Measurements from ENCODE around the gene PRKCE. TPM values are rescaled to one million over a fixed set of nuclear protein-coding genes. Genes with fewer than 3 reads are reported as not detected.
A peak's percentile ranks its signal among the peaks of the same experiment; 100 is the strongest.
"Not testable (repeated sequence)": the region's sequence is repeated elsewhere in the genome, so short reads cannot be mapped to it uniquely, and the experiment has no call there.

The PRKCE gene
- total RNA-seq, 1 donor from 2014 or later = 30.5 TPM

DNA sequence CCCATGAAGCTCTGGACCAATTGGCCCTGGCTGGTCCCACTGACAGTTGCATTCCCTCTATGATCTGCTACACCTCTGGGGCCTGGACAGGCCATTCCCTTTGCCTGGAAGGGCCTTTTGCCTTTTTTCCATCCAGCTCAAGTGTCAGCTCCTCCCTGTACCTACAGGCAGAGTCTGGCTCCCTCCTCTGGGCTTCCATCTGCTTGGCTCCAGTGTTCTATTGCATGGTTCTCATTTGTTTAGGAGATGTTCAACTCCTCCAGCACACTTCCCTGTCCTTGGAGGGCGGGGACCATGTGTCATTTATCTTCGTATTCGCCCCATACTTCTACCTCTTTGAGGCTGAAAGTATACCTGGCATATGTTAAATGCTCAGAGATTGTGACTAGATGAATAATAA is 61.1 kb downstream of the PRKCE start:
- intact Hi-C loops (cut with DNase I) = no loop called here
- ATAC-seq = no peak
- no peak for DNase-seq (ENCODE audit: low spot score)

- intact Hi-C loops (cut with DNase I) = no loop called here
- no peak for ATAC-seq
- no peak for DNase-seq (ENCODE audit: low spot score)
Observed at GRCh38 chr2:45713136-45713535, 61.7 kb downstream of the PRKCE start.

GRCh38 chr2:45713591-45713990 is 62.1 kb downstream of the PRKCE start:
- DNase-seq (ENCODE audit: low spot score) = no peak
- ATAC-seq = no peak
- intact Hi-C loops (cut with DNase I) = no loop called here

GRCh38 chr2:45714679-45715078 is 63.2 kb downstream of the PRKCE start:
- intact Hi-C loops (cut with DNase I) = no loop called here
- no peak for DNase-seq (ENCODE audit: low spot score)
- no peak for ATAC-seq

DNA sequence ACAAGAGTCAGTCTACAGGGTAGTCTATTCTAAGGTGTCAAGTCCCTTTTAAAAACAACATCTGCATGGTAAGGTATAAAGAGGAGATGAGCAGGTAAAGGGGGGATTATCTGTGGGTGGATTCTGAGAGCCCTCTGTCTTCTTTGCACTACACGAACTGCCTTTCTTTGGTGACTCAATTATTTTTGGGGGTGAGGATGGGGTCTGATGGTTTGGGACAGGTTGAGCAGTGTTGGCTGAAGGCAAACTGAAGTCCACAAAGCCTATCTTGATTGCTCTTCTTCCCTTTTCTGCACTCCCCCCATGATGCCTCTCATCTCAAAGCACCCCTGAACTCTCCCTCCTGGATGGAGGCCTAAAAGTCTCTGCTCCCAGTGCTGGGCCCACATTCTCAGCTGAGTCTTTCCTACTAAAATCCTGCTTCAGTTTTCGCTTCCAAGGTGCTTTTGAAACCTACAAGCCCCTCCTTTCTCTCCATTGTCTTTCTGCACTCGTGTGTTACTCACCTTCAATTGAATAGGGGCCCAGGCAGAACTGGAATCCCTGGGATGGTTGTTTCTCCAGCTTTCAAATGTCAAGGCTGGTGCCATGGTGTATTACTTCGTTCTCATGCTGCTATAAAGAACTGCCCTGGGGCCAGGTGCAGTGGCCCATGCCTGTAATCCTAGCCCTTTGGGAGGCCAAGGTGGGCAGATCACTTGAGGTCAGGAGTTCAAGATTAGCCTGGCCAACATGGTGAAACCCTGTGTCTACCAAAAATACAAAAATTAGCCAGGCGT is 64.3 kb downstream of the PRKCE start:
- no peak for DNase-seq (ENCODE audit: low spot score)
- ATAC-seq = no peak
- intact Hi-C loops (cut with DNase I) = no loop called here

DNA sequence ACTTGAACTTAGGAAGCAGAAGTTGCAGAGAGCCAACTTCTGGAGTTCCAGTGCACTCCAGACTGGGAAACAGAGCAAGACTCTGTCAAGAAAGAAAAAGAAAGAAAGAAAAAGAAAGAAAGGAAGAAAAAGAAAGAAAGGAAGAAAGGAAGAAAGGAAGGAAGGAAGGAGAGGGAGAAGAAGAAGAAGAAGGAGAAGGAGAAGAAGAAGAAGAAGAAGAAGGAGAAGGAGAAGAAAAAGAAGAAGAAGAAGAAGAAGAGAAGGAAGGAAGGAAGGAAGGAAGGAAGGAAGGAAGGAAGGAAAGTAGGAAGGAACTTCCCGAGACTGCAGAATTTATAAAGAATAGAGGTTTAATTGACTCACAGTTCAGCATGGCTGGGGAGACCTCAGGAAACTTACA is 65.0 kb downstream of the PRKCE start:
- intact Hi-C loops (cut with DNase I); DNase-seq (ENCODE audit: low spot score); ATAC-seq: not testable (repeated sequence)

- ATAC-seq (no peak), DNase-seq (ENCODE audit: low spot score) (no peak)
- intact Hi-C loops (cut with DNase I) = no loop called here
Observed at GRCh38 chr2:45716915-45717314, 65.4 kb downstream of the PRKCE start.

GRCh38 chr2:45720210-45720609 is 68.7 kb downstream of the PRKCE start:
- intact Hi-C loops (cut with DNase I) = no loop called here
- ATAC-seq = no peak

GRCh38 chr2:45721150-45721549 is 69.7 kb downstream of the PRKCE start:
- no peak for ATAC-seq
- intact Hi-C loops (cut with DNase I) = no loop called here
- DNase-seq (ENCODE audit: low spot score) = no peak

More at GRCh38 chr2:45720210-45720609, 68.7 kb downstream of the PRKCE start:
- no peak for DNase-seq (ENCODE audit: low spot score)

GRCh38 chr2:45722477-45722876 is 71.0 kb downstream of the PRKCE start:
- intact Hi-C loops (cut with DNase I) = no loop called here

GRCh38 chr2:45723857-45724256 is 72.4 kb downstream of the PRKCE start:
- no peak for DNase-seq (ENCODE audit: low spot score)
- no peak for ATAC-seq
- intact Hi-C loops (cut with DNase I) = no loop called here

More at GRCh38 chr2:45722477-45722876, 71.0 kb downstream of the PRKCE start:
- DNase-seq (ENCODE audit: low spot score) (no peak), ATAC-seq (no peak)

DNA sequence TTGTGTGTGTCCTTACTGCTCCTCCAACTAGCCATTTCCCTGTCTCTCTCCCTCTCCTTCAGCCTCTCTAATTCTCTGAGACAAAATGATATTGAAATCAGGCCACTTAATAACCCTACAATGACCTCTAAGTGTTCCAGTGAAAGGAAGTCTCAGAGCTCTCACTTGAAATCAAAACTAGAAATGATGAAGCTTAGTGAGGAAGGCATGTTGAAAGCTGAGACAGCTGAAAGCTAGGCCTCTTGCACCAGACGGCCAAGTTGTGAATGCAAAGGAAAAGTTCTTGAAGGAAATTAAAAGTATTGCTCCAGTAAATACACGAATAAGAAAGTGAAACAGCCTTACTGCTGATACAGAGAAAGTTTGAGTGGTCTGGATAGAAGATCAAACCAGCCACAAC is 72.9 kb downstream of the PRKCE start:
- ATAC-seq (peak; percentile 24), DNase-seq (ENCODE audit: low spot score) (no peak)
- intact Hi-C loops (cut with DNase I) = no loop called here

GRCh38 chr2:45725731-45726130 is 74.3 kb downstream of the PRKCE start:
- DNase-seq (ENCODE audit: low spot score) = no peak
- no peak for ATAC-seq
- intact Hi-C loops (cut with DNase I) = no loop called here

GRCh38 chr2:45726188-45726587 is 74.7 kb downstream of the PRKCE start:
- no peak for ATAC-seq
- no peak for DNase-seq (ENCODE audit: low spot score)
- intact Hi-C loops (cut with DNase I) = no loop called here

- ATAC-seq (no peak), DNase-seq (ENCODE audit: low spot score) (no peak)
- intact Hi-C loops (cut with DNase I) = no loop called here
Observed at GRCh38 chr2:45728458-45728942, 77.0 kb downstream of the PRKCE start.

DNA sequence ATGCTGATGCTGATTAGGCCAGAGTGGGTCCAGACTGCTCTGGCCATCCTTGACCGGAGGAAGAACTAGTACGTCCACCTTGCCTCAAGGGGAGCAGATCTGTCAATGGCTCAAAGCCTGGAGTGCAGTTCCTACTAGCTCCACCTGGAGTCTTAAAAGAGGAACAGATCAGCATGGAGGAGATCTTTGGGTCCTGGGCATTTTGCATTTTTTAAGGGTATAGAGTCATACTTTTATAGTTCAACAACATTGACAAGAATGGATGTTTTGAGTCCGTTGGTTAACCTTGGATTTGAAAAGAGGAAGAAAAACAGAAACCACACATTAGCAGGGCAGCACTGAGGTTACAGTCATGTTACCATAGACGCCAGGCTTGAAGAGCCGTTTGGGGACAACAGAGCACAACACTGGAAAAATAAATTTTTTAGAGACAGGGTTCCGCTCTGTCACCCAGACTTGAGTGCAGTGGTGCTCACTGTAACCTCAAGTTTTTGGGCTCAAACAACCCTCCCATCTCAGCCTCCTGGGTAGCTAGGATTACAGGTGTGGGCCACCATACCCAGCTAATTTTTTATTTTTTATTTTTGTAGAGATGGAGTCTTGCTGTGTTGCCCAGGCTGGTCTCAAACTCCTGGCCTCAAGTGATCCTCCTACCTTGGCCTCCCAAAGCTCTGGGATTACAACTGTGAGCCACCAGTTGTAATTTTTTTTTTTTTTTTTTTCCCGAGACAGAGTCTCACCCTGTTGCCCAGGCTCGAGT is 78.5 kb downstream of the PRKCE start:
- intact Hi-C loops (cut with DNase I) = no loop called here
- DNase-seq (ENCODE audit: low spot score) (no peak), ATAC-seq (peak; percentile 46)

- DNase-seq (ENCODE audit: low spot score) (no peak), ATAC-seq (no peak)
- intact Hi-C loops (cut with DNase I) = no loop called here
Observed at GRCh38 chr2:45731141-45731540, 79.7 kb downstream of the PRKCE start.

- DNase-seq (ENCODE audit: low spot score) (no peak), ATAC-seq (no peak)
- intact Hi-C loops (cut with DNase I) = no loop called here
Observed at GRCh38 chr2:45732436-45732835, 81.0 kb downstream of the PRKCE start.

- intact Hi-C loops (cut with DNase I) = no loop called here
- DNase-seq (ENCODE audit: low spot score) (no peak), ATAC-seq (no peak)
Observed at GRCh38 chr2:45732946-45733345, 81.5 kb downstream of the PRKCE start.

- intact Hi-C loops (cut with DNase I) = no loop called here
- no peak for DNase-seq (ENCODE audit: low spot score)
- no peak for ATAC-seq
Observed at GRCh38 chr2:45734336-45734735, 82.9 kb downstream of the PRKCE start.

Data from sciatic nerve (tissue), 2 donors.